Mucosa of stomach (tissue), 1 donor: Measurements from ENCODE around the gene BCL11A.
A peak's percentile ranks its signal among the peaks of the same experiment; 100 is the strongest.

Experiments
- H3K27me3 ChIP-seq: one replicate; pipeline ENCODE4 v1.7.0; 2013; ENCODE audit warnings: mild to moderate bottlenecking, low read length; ENCODE audit not compliant: control insufficient read depth, insufficient read depth
- H3K36me3 ChIP-seq: one replicate; pipeline ENCODE4 v1.7.0; 2013; ENCODE audit warnings: low read length; ENCODE audit not compliant: control insufficient read depth, insufficient read depth
- H3K4me1 ChIP-seq: one replicate; pipeline ENCODE4 v1.7.0; 2013; ENCODE audit warnings: mild to moderate bottlenecking, low read length; ENCODE audit not compliant: control insufficient read depth, insufficient read depth
- H3K4me3 ChIP-seq: one replicate; pipeline ENCODE4 v1.7.0; 2013; ENCODE audit warnings: low read length
- H3K9ac ChIP-seq: one replicate; pipeline ENCODE4 v1.7.0; 2013; ENCODE audit warnings: mild to moderate bottlenecking, low read length, moderate library complexity
- H3K9me3 ChIP-seq: one replicate; pipeline ENCODE4 v1.7.0; 2013; ENCODE audit warnings: mild to moderate bottlenecking, low read length, moderate library complexity; ENCODE audit not compliant: control insufficient read depth
- donor health status: Pancreatic carcinoma.

The BCL11A gene

GRCh38 chr2:60550178-60550983, 3.1 kb downstream of the BCL11A start:
- Histone ChIP-seq H3K9me3 (no peaks in the 10 kb centered on the region), H3K36me3 (no peaks in the 10 kb centered on the region), H3K27me3 (peaks cover 26% of the 10 kb centered on the region), H3K9ac (peak overlapping the region; percentile 63), H3K4me1 (peaks cover 20% of the 10 kb centered on the region), H3K4me3 (peak overlapping the region; percentile 82)

GRCh38 chr2:60549928-60550177, 3.6 kb downstream of the BCL11A start:
- no peaks in the 10 kb centered on the region for H3K9me3 ChIP-seq
- H3K27me3 ChIP-seq, result peaks cover 21% of the 10 kb centered on the region
- peak overlapping the region; percentile 82 for H3K4me3 ChIP-seq
- peak overlapping the region; percentile 63 for H3K9ac ChIP-seq
- peaks cover 20% of the 10 kb centered on the region for H3K4me1 ChIP-seq
- no peaks in the 10 kb centered on the region for H3K36me3 ChIP-seq

- H3K27me3 ChIP-seq, result peaks cover 16% of the 10 kb centered on the region
- H3K4me3 ChIP-seq, result peak overlapping the region; percentile 82
- peak overlapping the region; percentile 63 for H3K9ac ChIP-seq
- no peaks in the 10 kb centered on the region for H3K36me3 ChIP-seq
- peaks cover 20% of the 10 kb centered on the region for H3K4me1 ChIP-seq
- H3K9me3 ChIP-seq, result no peaks in the 10 kb centered on the region
Observed at GRCh38 chr2:60549238-60549927, 4.1 kb downstream of the BCL11A start.

- peak overlapping the region; percentile 82 for H3K4me3 ChIP-seq
- peaks cover 20% of the 10 kb centered on the region for H3K4me1 ChIP-seq
- no peaks in the 10 kb centered on the region for H3K9me3 ChIP-seq
- peak overlapping the region; percentile 63 for H3K9ac ChIP-seq
- H3K36me3 ChIP-seq, result no peaks in the 10 kb centered on the region
- H3K27me3 ChIP-seq, result peaks cover 14% of the 10 kb centered on the region
Observed at GRCh38 chr2:60548845-60549237, 4.6 kb downstream of the BCL11A start.

- peaks cover 20% of the 10 kb centered on the region for H3K4me1 ChIP-seq
Observed at GRCh38 chr2:60548311-60548710, 5.1 kb downstream of the BCL11A start.

GRCh38 chr2:60547841-60548240, 5.6 kb downstream of the BCL11A start:
- no peaks in the 10 kb centered on the region for H3K36me3 ChIP-seq

More at GRCh38 chr2:60548311-60548710, 5.1 kb downstream of the BCL11A start:
- Histone ChIP-seq H3K9ac (no peak overlapping the region), H3K27me3 (peaks cover 14% of the 10 kb centered on the region), H3K36me3 (no peaks in the 10 kb centered on the region), H3K4me3 (no peak overlapping the region), H3K9me3 (no peaks in the 10 kb centered on the region)

GRCh38 chr2:60546756-60547420, 6.6 kb downstream of the BCL11A start:
- Histone ChIP-seq H3K9ac (no peak overlapping the region), H3K27me3 (peaks cover 14% of the 10 kb centered on the region), H3K36me3 (no peaks in the 10 kb centered on the region), H3K4me1 (peaks cover 20% of the 10 kb centered on the region), H3K4me3 (no peak overlapping the region), H3K9me3 (no peaks in the 10 kb centered on the region)

More at GRCh38 chr2:60547841-60548240, 5.6 kb downstream of the BCL11A start:
- Histone ChIP-seq H3K9ac (no peak overlapping the region), H3K4me3 (no peak overlapping the region), H3K27me3 (peaks cover 14% of the 10 kb centered on the region), H3K9me3 (no peaks in the 10 kb centered on the region), H3K4me1 (peaks cover 20% of the 10 kb centered on the region)

GRCh38 chr2:60544954-60545560, 8.4 kb downstream of the BCL11A start:
- Histone ChIP-seq H3K36me3 (no peaks in the 10 kb centered on the region), H3K4me1 (peaks cover 20% of the 10 kb centered on the region), H3K9ac (no peak overlapping the region), H3K27me3 (peaks cover 8% of the 10 kb centered on the region), H3K9me3 (no peaks in the 10 kb centered on the region), H3K4me3 (no peak overlapping the region)

- Histone ChIP-seq H3K36me3 (no peaks in the 10 kb centered on the region), H3K4me1 (peaks cover 23% of the 10 kb centered on the region), H3K9me3 (no peaks in the 10 kb centered on the region), H3K27me3 (no peaks in the 10 kb centered on the region), H3K9ac (no peak overlapping the region), H3K4me3 (no peak overlapping the region)
Observed at GRCh38 chr2:60544062-60544461, 9.4 kb downstream of the BCL11A start.

- no peak overlapping the region for H3K4me3 ChIP-seq
- H3K4me1 ChIP-seq, result peaks cover 37% of the 10 kb centered on the region
- H3K36me3 ChIP-seq, result no peaks in the 10 kb centered on the region
- H3K9me3 ChIP-seq, result no peaks in the 10 kb centered on the region
- no peaks in the 10 kb centered on the region for H3K27me3 ChIP-seq
- no peak overlapping the region for H3K9ac ChIP-seq
Observed at GRCh38 chr2:60541056-60541651, 12.3 kb downstream of the BCL11A start.

GRCh38 chr2:60540074-60540473, 13.4 kb downstream of the BCL11A start:
- H3K9me3 ChIP-seq, result no peaks in the 10 kb centered on the region
- H3K27me3 ChIP-seq, result no peaks in the 10 kb centered on the region
- peaks cover 35% of the 10 kb centered on the region for H3K4me1 ChIP-seq
- no peaks in the 10 kb centered on the region for H3K36me3 ChIP-seq
- no peak overlapping the region for H3K4me3 ChIP-seq
- no peak overlapping the region for H3K9ac ChIP-seq
